Hepatocyte (in vitro differentiated cells): ENCODE data around the gene ANKRD13D. TPM values are rescaled to one million over a fixed set of nuclear protein-coding genes. Genes with fewer than 3 reads are reported as not detected.

ENCODE experiments used
- DNase-seq: peaks from one replicate; pipeline ENCODE4 v3.0.0-alpha.2; 2016; ENCODE audit warnings: low spot score
- H2AFZ ChIP-seq: fragments of 200-600 bp; sonication (generic); 2 replicates; pipeline ENCODE4 v1.6.0; 2016; ENCODE audit warnings: antibody characterized with exemption, mild to moderate bottlenecking
- H3K27ac ChIP-seq: fragments of 200-600 bp; sonication (generic); 2 replicates; pipeline ENCODE4 v1.5.1; 2016; ENCODE audit warnings: mild to moderate bottlenecking
- H3K27me3 ChIP-seq: fragments of 200-600 bp; sonication (generic); 2 replicates; pipeline ENCODE4 v1.6.1; 2016
- H3K36me3 ChIP-seq: fragments of 200-600 bp; sonication (generic); replicated peaks from 2 replicates; pipeline ENCODE4 v1.5.1; 2016; ENCODE audit warnings: low read depth; ENCODE audit not compliant: insufficient read depth
- H3K4me1 ChIP-seq: fragments of 200-600 bp; sonication (generic); 2 replicates; pipeline ENCODE4 v1.5.1; 2016; ENCODE audit warnings: mild to moderate bottlenecking, moderate library complexity; ENCODE audit not compliant: insufficient read depth
- H3K4me2 ChIP-seq: fragments of 200-600 bp; sonication (generic); 2 replicates; pipeline ENCODE4 v1.6.0; 2016
- H3K4me3 ChIP-seq: fragments of 200-600 bp; sonication (generic); 2 replicates; pipeline ENCODE4 v1.5.1; 2016; ENCODE audit warnings: mild to moderate bottlenecking
- H3K79me2 ChIP-seq: fragments of 200-600 bp; sonication (generic); 2 replicates; pipeline ENCODE4 v1.6.0; 2017; ENCODE audit warnings: mild to moderate bottlenecking
- H3K9me2 ChIP-seq: fragments of 200-600 bp; sonication (generic); replicated peaks from 2 replicates; pipeline ENCODE4 v1.6.0; 2017; ENCODE audit warnings: mild to moderate bottlenecking; ENCODE audit not compliant: insufficient read depth
- H3K9me3 ChIP-seq: fragments of 200-600 bp; sonication (generic); 2 replicates; pipeline ENCODE4 v1.5.1; 2016; ENCODE audit warnings: low read depth, mild to moderate bottlenecking
- H4K20me1 ChIP-seq: fragments of 200-600 bp; sonication (generic); 2 replicates; pipeline ENCODE4 v1.6.0; 2016; ENCODE audit warnings: mild to moderate bottlenecking; ENCODE audit not compliant: insufficient read depth, poor library complexity, severe bottlenecking
- CTCF ChIP-seq: fragments of 200-600 bp; sonication (generic); IDR thresholded peaks from 2 replicates; pipeline ENCODE4 v1.5.1; 2016; ENCODE audit warnings: antibody characterized with exemption, mild to moderate bottlenecking; ENCODE audit not compliant: poor library complexity
- EZH2 ChIP-seq: fragments of 200-600 bp; sonication (generic); IDR thresholded peaks from 2 replicates; pipeline ENCODE4 v1.6.1; 2016; ENCODE audit warnings: antibody characterized with exemption, mild to moderate bottlenecking, borderline replicate concordance
- EZH2phosphoT487 ChIP-seq: fragments of 200-600 bp; sonication (generic); IDR thresholded peaks from one replicate; pipeline ENCODE4 v1.6.1; 2018; ENCODE audit warnings: antibody characterized with exemption, mild to moderate bottlenecking, low read depth, moderate library complexity; ENCODE audit not compliant: unreplicated experiment, severe bottlenecking
- WGBS: methylation state at CpG from one replicate; pipeline ENCODE4 v1.1.6; 2016; ENCODE audit warnings: low lambda C conversion rate; ENCODE audit errors: missing lambda C conversion rate; 5-methylcytosine and 5-hydroxymethylcytosine counted together
- polyA plus RNA-seq: library from polyadenylated mRNA; unstranded; fragments of >200 nt; fragmentation: Nextera tagmentation; extraction: Ambion mirVana; gene quantifications from 2 replicates; pipeline ENCODE4 v1.2.1, GENCODE V29; 2016
- total RNA-seq: library from RNA; depleted of rRNA; stranded (reverse); fragments of >200 nt; gene quantifications from 2 replicates; pipeline ENCODE4 v1.2.3, GENCODE V29; 2014

ANKRD13D gene
- total and polyA plus RNA-seq, 2 experiments from 2014 or later, result 25.3 to 49.5 TPM

- Histone ChIP-seq H3K27me3 (no peaks in the 10 kb centered on the region), H3K4me2 (no peak overlapping the region), H3K9me3 (no peaks in the 10 kb centered on the region), H4K20me1 (no peaks in the 10 kb centered on the region), H3K9me2 (no peaks in the 10 kb centered on the region), H3K79me2 (peaks cover 15% of the 10 kb centered on the region), H3K27ac (no peak overlapping the region), H2AFZ (no peak overlapping the region), H3K36me3 (no peaks in the 10 kb centered on the region), H3K4me3 (no peak overlapping the region), H3K4me1 (peaks cover 22% of the 10 kb centered on the region)
- WGBS, result 95% methylated on average over 19 of the region's 19 CpGs
- DNase-seq, result no peak
- TF ChIP-seq CTCF (no peak), EZH2phosphoT487 (no peak), EZH2 (no peak)
These were observed 17.9 kb downstream of the ANKRD13D start for GRCh38 chr11:67306769-67307544.

- H3K9me3 ChIP-seq, result no peaks in the 10 kb centered on the region
- no peak overlapping the region for H2AFZ ChIP-seq
- H4K20me1 ChIP-seq, result no peaks in the 10 kb centered on the region
- H3K4me2 ChIP-seq, result no peak overlapping the region
- H3K27ac ChIP-seq, result no peak overlapping the region
- 89% methylated on average over 12 of the region's 12 CpGs for WGBS
- H3K4me3 ChIP-seq, result no peak overlapping the region
- no peak for DNase-seq
- no peaks in the 10 kb centered on the region for H3K9me2 ChIP-seq
- H3K4me1 ChIP-seq, result peaks cover 16% of the 10 kb centered on the region
- no peak for TF ChIP-seq EZH2phosphoT487
- TF ChIP-seq CTCF, result no peak
- TF ChIP-seq EZH2, result no peak
- peaks cover 15% of the 10 kb centered on the region for H3K79me2 ChIP-seq
- no peaks in the 10 kb centered on the region for H3K27me3 ChIP-seq
- H3K36me3 ChIP-seq, result no peaks in the 10 kb centered on the region
These were observed 18.5 kb downstream of the ANKRD13D start for GRCh38 chr11:67307545-67308001.

GRCh38 chr11:67308031-67308866 lies 19.1 kb downstream of the ANKRD13D start:
- no peaks in the 10 kb centered on the region for H3K36me3 ChIP-seq
- H3K9me2 ChIP-seq, result no peaks in the 10 kb centered on the region
- H3K27ac ChIP-seq, result no peak overlapping the region
- TF ChIP-seq CTCF, result no peak
- no peak for TF ChIP-seq EZH2
- no peak for TF ChIP-seq EZH2phosphoT487
- peaks cover 10% of the 10 kb centered on the region for H3K4me1 ChIP-seq
- H3K9me3 ChIP-seq, result no peaks in the 10 kb centered on the region
- H3K4me2 ChIP-seq, result no peak overlapping the region
- no peaks in the 10 kb centered on the region for H4K20me1 ChIP-seq
- H3K4me3 ChIP-seq, result no peak overlapping the region
- WGBS, result 94% methylated on average over 20 of the region's 20 CpGs
- H2AFZ ChIP-seq, result no peak overlapping the region
- H3K27me3 ChIP-seq, result no peaks in the 10 kb centered on the region
- DNase-seq, result no peak
- peaks cover 15% of the 10 kb centered on the region for H3K79me2 ChIP-seq
